AG04449 (cell line): ENCODE results near the gene METTL15.
A peak's percentile ranks its signal among the peaks of the same experiment; 100 is the strongest.
"Not testable (repeated sequence)": the region's sequence is repeated elsewhere in the genome, so short reads cannot be mapped to it uniquely, and the experiment has no call there.

Source experiments
- CTCF ChIA-PET: fragments of 350-600 bp; formaldehyde crosslinking; extraction: SDS; loops from one replicate; lab custom pipeline; 2021; ENCODE audit warnings: antibody characterized with exemption; lab: Yijun Ruan, JAX
- POLR2A ChIA-PET: fragments of 400-600, 350-600 bp; formaldehyde crosslinking; extraction: SDS; loops from one replicate; lab custom pipeline; 2020; ENCODE audit warnings: antibody characterized with exemption, inconsistent platforms; lab: Yijun Ruan, JAX
- DNase-seq: peaks from one replicate; pipeline ENCODE4 v3.0.0-alpha.2; 2010; ENCODE audit warnings: low read depth, low spot score
- H3K4me3 ChIP-seq: 2 replicates; pipeline ENCODE4 v1.5.1; 2011; ENCODE audit warnings: low read depth, mild to moderate bottlenecking, control low read depth, low read length
- CTCF ChIP-seq: IDR thresholded peaks from one replicate; pipeline ENCODE4 v1.5.1; 2011; ENCODE audit warnings: mild to moderate bottlenecking, moderate library complexity, low read length, control low read depth, inconsistent platforms; ENCODE audit not compliant: insufficient read depth; ENCODE audit errors: missing control alignments

METTL15 gene

GRCh38 chr11:28209906-28210305, 101.7 kb downstream of the METTL15 start:
- TF ChIP-seq CTCF = no peak
- CTCF ChIA-PET = no interaction called here
- DNase-seq = no peak
- H3K4me3 ChIP-seq = no peak overlapping the region
- POLR2A ChIA-PET = no interaction called here

- DNase-seq, CTCF ChIA-PET, POLR2A ChIA-PET, H3K4me3 ChIP-seq: not testable (repeated sequence)
Measured at GRCh38 chr11:28222063-28222462, 113.9 kb downstream of the METTL15 start.

- POLR2A ChIA-PET = no interaction called here
- CTCF ChIA-PET = no interaction called here
- H3K4me3 ChIP-seq = no peak overlapping the region
- no peak for TF ChIP-seq CTCF
- no peak for DNase-seq
Measured at GRCh38 chr11:28223577-28223976, 115.4 kb downstream of the METTL15 start.

- CTCF ChIA-PET = no interaction called here
- no peak for TF ChIP-seq CTCF
- POLR2A ChIA-PET = no interaction called here
Measured at GRCh38 chr11:28223994-28224393, 115.8 kb downstream of the METTL15 start.

GRCh38 chr11:28227460-28227859, 119.3 kb downstream of the METTL15 start:
- ChIA-PET POLR2A (no interaction called here), CTCF (no interaction called here)
- no peak for DNase-seq
- TF ChIP-seq CTCF = no peak
- no peak overlapping the region for H3K4me3 ChIP-seq

More at GRCh38 chr11:28223994-28224393, 115.8 kb downstream of the METTL15 start:
- H3K4me3 ChIP-seq = no peak overlapping the region
- DNase-seq = no peak

GRCh38 chr11:28228196-28228895, 120.2 kb downstream of the METTL15 start:
- DNase-seq = peak; percentile 31
- H3K4me3 ChIP-seq = no peak overlapping the region
- CTCF ChIA-PET = no interaction called here
- POLR2A ChIA-PET = no interaction called here
- TF ChIP-seq CTCF = no peak

GRCh38 chr11:28231475-28231874, 123.3 kb downstream of the METTL15 start:
- CTCF ChIA-PET = no interaction called here

More at GRCh38 chr11:28231475-28231874, 123.3 kb downstream of the METTL15 start:
- POLR2A ChIA-PET = no interaction called here
- no peak overlapping the region for H3K4me3 ChIP-seq
- no peak for TF ChIP-seq CTCF
- no peak for DNase-seq
